ENCODE measurements around the gene C3orf33. TPM values are rescaled to one million over a fixed set of nuclear protein-coding genes. Genes with fewer than 3 reads are reported as not detected.
A peak's percentile ranks its signal among the peaks of the same experiment; 100 is the strongest.

Gene C3orf33
- total RNA-seq, 8 experiments from 2014 or later, result 3.7 to 8.8 (median 6.2) TPM

DNA sequence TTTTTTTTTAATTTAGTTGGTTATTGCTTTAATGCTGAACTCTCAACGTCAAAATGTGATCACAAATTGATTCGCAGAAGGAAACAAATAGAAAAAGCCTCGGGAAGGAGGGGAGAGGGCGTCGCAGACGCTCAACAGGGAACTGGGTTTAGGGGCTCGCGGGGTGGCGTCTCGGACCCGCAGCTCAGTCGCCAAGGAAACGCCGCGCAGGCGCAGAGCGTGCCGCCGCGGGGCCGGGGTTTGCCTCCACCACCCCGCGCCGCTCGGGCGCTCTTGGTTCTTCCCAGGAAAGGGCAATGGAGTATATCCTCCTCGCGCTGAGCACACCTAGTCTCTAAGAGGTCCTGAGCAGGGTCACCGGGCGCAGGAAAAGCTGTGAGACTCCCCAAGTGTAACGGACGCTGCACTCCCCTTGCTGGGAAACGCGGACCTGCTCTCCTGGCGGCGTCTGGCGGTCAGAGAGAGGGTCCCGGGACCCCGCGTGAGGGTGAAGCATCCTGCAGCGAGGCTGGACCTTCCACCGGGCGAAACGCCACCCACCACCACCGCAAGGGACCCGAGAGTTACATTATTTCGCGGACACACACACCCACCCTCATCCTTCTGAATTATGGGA is 62.0 kb downstream of the C3orf33 start:
- Histone ChIP-seq H3K4me1 (replicated peaks in 1 of 2) (peaks cover 33 to 59% of the 10 kb centered on the region in 2 donors), H3K27ac (peak overlapping the region; percentile 78 to 84), H3K4me3 (peak overlapping the region; percentile 66 to 100 (median 89))
- in situ Hi-C loops (cut with MboI; ENCODE audit: low pct_unique_long_range_greater_than_20kb in 2 of 9, low sequenced_read_pairs in 9 of 9, unreplicated experiment in 9 of 9), result no loop called here
- ATAC-seq (replicated peaks in 6 of 8), result peak; percentile 62 to 82 (median 72)
- 0 to 2% (median 0%) methylated on average over 1 to 20 of the region's 48 CpGs; no CpG with 5 or more reads in 3 of the 10 experiments for WGBS, 10 experiments

GRCh38 chr3:155743606-155744005 is 62.5 kb downstream of the C3orf33 start:
- in situ Hi-C loops (cut with MboI; ENCODE audit: low pct_unique_long_range_greater_than_20kb in 2 of 9, low sequenced_read_pairs in 9 of 9, unreplicated experiment in 9 of 9), result no loop called here
- Histone ChIP-seq H3K27ac (no peak overlapping the region), H3K4me1 (replicated peaks in 1 of 2) (peaks cover 32 to 54% of the 10 kb centered on the region in 2 donors), H3K4me3 (peak overlapping the region; percentile 66 to 100 (median 89))
- WGBS, 10 experiments, result 0 to 27% (median 4%) methylated on average over 3 to 8 of the region's 8 CpGs; no CpG with 5 or more reads in 1 of the 10 experiments
- ATAC-seq (replicated peaks in 6 of 8), result no peak

GRCh38 chr3:155742349-155742965 is 63.6 kb downstream of the C3orf33 start:
- no peak overlapping the region for H3K4me3 ChIP-seq
- in situ Hi-C loops (cut with MboI; ENCODE audit: low pct_unique_long_range_greater_than_20kb in 2 of 9, low sequenced_read_pairs in 9 of 9, unreplicated experiment in 9 of 9), result no loop called here
- H3K27ac ChIP-seq, result no peak overlapping the region
- no peak for ATAC-seq (replicated peaks in 6 of 8)
- WGBS, 10 experiments, result 34 to 100% (median 84%) methylated on average over 2 to 5 of the region's 5 CpGs
- peaks cover 32 to 46% of the 10 kb centered on the region in 2 donors for H3K4me1 ChIP-seq (replicated peaks in 1 of 2)

GRCh38 chr3:155741603-155742002 is 64.5 kb downstream of the C3orf33 start:
- in situ Hi-C loops (cut with MboI; ENCODE audit: low pct_unique_long_range_greater_than_20kb in 2 of 9, low sequenced_read_pairs in 9 of 9, unreplicated experiment in 9 of 9), result no loop called here
- H3K27ac ChIP-seq, result no peak overlapping the region
- H3K4me1 ChIP-seq (replicated peaks in 1 of 2), result peaks cover 34 to 38% of the 10 kb centered on the region in 2 donors
- no peak for ATAC-seq (replicated peaks in 6 of 8)
- no peak overlapping the region for H3K4me3 ChIP-seq

DNA sequence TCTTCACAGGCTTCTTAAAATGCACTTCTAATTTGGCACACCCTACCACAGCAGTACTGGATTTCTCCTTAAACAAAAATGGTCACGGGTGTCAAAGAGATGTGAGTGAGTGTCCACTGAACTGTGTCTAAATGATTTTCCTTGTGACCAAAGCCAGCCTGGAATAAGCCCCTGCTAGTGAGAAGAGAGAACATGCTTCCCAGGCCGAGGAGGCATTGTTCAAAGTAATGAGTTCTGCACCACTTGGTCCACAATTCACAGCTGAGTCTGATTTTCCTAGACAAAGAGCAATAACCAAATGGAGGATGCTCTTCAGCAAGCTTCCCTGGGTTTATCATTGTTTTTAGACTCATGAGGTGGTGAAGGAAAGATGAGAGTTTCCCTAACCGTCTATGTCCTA is 65.0 kb downstream of the C3orf33 start:
- peaks cover 33 to 37% of the 10 kb centered on the region in 2 donors for H3K4me1 ChIP-seq (replicated peaks in 1 of 2)
- H3K4me3 ChIP-seq, result no peak overlapping the region
- ATAC-seq (replicated peaks in 6 of 8), result peak in 2 of 8 experiments; percentile 23 to 26
- H3K27ac ChIP-seq, result peak overlapping the region in 1 of 2 donors; percentile 8
- in situ Hi-C loops (cut with MboI; ENCODE audit: low pct_unique_long_range_greater_than_20kb in 2 of 9, low sequenced_read_pairs in 9 of 9, unreplicated experiment in 9 of 9), result no loop called here
- WGBS, 10 experiments, result 0 to 90% (median 19%) methylated on average over 1 to 3 of the region's 3 CpGs; no CpG with 5 or more reads in 1 of the 10 experiments

DNA sequence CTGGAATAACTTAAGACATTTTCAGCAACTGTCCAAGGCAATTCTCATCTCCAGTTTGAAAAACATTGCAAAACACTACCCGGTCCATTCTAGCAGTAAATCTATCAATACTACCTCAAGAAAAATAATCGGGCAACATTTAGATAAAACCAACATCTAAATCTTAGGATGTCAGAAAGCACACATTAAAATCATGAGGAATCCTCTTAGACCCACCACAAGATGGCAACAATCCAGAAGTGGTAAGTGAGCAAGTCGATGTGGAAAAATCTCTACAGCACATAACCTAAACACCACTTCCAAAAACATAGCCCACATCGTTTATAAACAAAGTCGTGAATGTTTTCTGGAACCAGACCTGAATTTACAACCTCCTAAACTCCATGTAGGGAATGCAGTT is 66.9 kb downstream of the C3orf33 start:
- Histone ChIP-seq H3K27ac (no peak overlapping the region), H3K4me3 (no peak overlapping the region), H3K4me1 (replicated peaks in 1 of 2) (peaks cover 31 to 35% of the 10 kb centered on the region in 2 donors)
- no peak for ATAC-seq (replicated peaks in 6 of 8)
- 17 to 89% (median 58%) methylated on average over 1 to 5 of the region's 5 CpGs for WGBS, 10 experiments
- in situ Hi-C loops (cut with MboI; ENCODE audit: low pct_unique_long_range_greater_than_20kb in 2 of 9, low sequenced_read_pairs in 9 of 9, unreplicated experiment in 9 of 9), result no loop called here

GRCh38 chr3:155738580-155739076 is 67.5 kb downstream of the C3orf33 start:
- in situ Hi-C loops (cut with MboI; ENCODE audit: low pct_unique_long_range_greater_than_20kb in 2 of 9, low sequenced_read_pairs in 9 of 9, unreplicated experiment in 9 of 9), result no loop called here
- ATAC-seq (replicated peaks in 6 of 8), result no peak
- peaks cover 31 to 35% of the 10 kb centered on the region in 2 donors for H3K4me1 ChIP-seq (replicated peaks in 1 of 2)
- peak overlapping the region in 1 of 2 donors; percentile 71 for H3K27ac ChIP-seq
- no peak overlapping the region for H3K4me3 ChIP-seq
- 27 to 99% (median 82%) methylated on average over 2 to 9 of the region's 13 CpGs; no CpG with 5 or more reads in 2 of the 10 experiments for WGBS, 10 experiments

DNA sequence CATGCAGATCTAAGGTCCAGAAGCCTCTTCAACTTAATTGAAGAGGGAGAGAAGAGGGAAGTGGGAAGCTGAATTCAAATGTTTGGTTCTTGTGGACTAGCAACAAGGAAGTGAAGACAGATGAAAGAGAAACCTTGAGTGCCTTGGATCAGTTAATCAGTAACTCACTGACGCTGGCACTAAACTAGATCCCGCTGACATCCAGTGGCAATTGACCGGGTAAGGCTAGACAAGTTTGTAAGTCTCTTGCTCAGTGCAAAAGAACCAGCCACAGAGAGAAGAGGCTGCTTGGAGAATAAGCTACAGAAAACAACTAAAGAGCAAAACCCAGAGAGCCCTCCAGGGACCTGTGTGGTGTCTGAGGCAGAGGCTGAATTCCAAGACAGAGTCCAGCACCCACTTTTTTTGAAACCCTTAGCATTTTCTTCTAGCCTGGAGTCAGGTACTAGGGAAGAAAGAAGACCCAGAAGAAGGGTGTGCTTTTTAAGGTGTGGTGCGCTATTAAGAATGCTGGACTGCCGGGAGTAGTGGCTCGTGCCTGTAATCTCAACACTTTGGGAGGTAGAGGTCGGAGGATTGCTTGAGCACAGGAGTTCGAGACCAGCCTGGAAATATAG is 68.1 kb downstream of the C3orf33 start:
- peak overlapping the region in 1 of 5 donors; percentile 12 for H3K4me3 ChIP-seq
- H3K4me1 ChIP-seq (replicated peaks in 1 of 2), result peaks cover 28 to 35% of the 10 kb centered on the region in 2 donors
- peak in 5 of 8 experiments; percentile 49 to 72 (median 62) for ATAC-seq (replicated peaks in 6 of 8)
- in situ Hi-C loops (cut with MboI; ENCODE audit: low pct_unique_long_range_greater_than_20kb in 2 of 9, low sequenced_read_pairs in 9 of 9, unreplicated experiment in 9 of 9), result no loop called here
- peak overlapping the region in 1 of 2 donors; percentile 71 for H3K27ac ChIP-seq
- 17 to 98% (median 51%) methylated on average over 1 to 8 of the region's 8 CpGs; no CpG with 5 or more reads in 1 of the 10 experiments for WGBS, 10 experiments

- Histone ChIP-seq H3K4me1 (replicated peaks in 1 of 2) (peaks cover 13 to 31% of the 10 kb centered on the region in 2 donors), H3K4me3 (no peak overlapping the region), H3K27ac (no peak overlapping the region)
- ATAC-seq (replicated peaks in 6 of 8), result no peak
- 8 to 76% (median 71%) methylated on average over 2 to 4 of the region's 4 CpGs; no CpG with 5 or more reads in 2 of the 10 experiments for WGBS, 10 experiments
- in situ Hi-C loops (cut with MboI; ENCODE audit: low pct_unique_long_range_greater_than_20kb in 2 of 9, low sequenced_read_pairs in 9 of 9, unreplicated experiment in 9 of 9), result no loop called here
Measured at GRCh38 chr3:155736381-155736780, 69.7 kb downstream of the C3orf33 start.

DNA sequence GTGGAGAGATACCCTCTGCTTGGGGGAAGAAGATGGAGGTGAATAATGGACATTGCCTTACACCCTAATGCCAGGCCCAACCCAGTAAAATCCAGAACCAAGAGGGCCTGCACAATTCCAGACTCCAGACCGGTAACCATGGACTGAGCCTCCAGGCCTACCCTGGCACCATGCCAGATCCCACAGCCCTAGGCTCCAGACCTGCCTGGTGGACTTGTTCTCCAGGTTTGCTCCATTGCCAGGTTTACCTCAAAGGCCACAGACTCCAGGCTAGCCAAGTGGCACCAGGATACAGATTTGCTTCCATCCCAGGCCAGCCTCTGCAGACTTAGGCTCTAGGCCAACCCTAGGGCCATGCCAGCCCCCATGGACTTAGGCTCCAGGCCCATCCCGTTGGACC is 75.2 kb downstream of the C3orf33 start:
- Histone ChIP-seq H3K27ac (no peak overlapping the region), H3K4me1 (replicated peaks in 1 of 2) (no peaks in the 10 kb centered on the region), H3K4me3 (no peak overlapping the region)
- 38 to 100% (median 80%) methylated on average over 1 to 2 of the region's 2 CpGs; no CpG with 5 or more reads in 7 of the 10 experiments for WGBS, 10 experiments
- no peak for ATAC-seq (replicated peaks in 6 of 8)
- in situ Hi-C loops (cut with MboI; ENCODE audit: low pct_unique_long_range_greater_than_20kb in 2 of 9, low sequenced_read_pairs in 9 of 9, unreplicated experiment in 9 of 9), result no loop called here

DNA sequence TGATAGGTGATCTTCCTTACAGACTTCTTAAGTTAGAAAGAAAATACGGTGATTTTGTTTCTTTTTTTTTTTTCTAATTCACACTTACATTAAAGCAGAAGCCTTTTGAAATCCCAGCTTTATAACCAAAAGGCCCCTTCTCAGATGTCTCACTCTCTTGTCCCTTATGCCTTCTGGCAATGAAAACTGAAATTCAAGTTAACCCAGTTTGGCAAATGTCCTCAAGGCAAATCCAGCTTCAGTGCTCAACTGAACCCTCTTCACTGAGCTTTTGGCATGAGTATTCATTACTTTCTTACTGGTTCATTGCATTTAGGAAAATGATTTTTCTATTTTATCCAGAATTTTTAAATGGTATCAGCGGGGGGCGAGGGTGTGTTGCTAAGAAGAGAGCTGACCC is 78.2 kb downstream of the C3orf33 start:
- no peak for ATAC-seq (replicated peaks in 6 of 8)
- Histone ChIP-seq H3K4me3 (no peak overlapping the region), H3K27ac (no peak overlapping the region), H3K4me1 (replicated peaks in 1 of 2) (no peaks in the 10 kb centered on the region)
- in situ Hi-C loops (cut with MboI; ENCODE audit: low pct_unique_long_range_greater_than_20kb in 2 of 9, low sequenced_read_pairs in 9 of 9, unreplicated experiment in 9 of 9), result no loop called here
- WGBS, 10 experiments, result 58 to 100% (median 94%) methylated on average over 1 to 3 of the region's 3 CpGs

DNA sequence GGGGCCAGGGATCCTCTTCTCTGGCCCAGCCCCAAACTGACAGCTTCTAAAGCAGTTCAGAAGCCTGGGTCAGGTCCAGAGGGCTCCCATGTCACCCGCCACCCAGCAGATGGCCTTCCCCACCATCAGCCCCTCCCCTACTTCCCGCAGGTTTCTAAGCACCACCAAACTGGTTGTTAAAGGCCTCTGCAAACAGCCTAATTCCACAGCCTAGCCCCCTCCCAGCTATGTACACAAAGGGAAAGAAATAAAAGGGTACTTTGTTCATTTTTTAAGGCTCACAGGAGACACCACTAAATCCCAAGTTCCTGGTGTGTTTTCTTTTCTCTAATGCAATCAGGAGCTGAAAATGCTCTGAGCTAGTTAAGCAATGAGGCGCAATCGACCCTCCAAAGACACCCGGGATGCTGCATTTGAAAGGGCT is 91.8 kb downstream of the C3orf33 start:
- peak overlapping the region; percentile 31 to 34 for H3K27ac ChIP-seq

More for the DNA sequence above, 91.8 kb downstream of the C3orf33 start:
- H3K4me1 ChIP-seq (replicated peaks in 1 of 2), result peaks cover 7 to 12% of the 10 kb centered on the region in 2 donors
- no peak overlapping the region for H3K4me3 ChIP-seq
- peak in 5 of 8 experiments; percentile 55 to 97 (median 66) for ATAC-seq (replicated peaks in 6 of 8)
- in situ Hi-C loops (cut with MboI; ENCODE audit: low pct_unique_long_range_greater_than_20kb in 2 of 9, low sequenced_read_pairs in 9 of 9, unreplicated experiment in 9 of 9), result loop anchor here in 3 of 9 experiments (25.0 kb wide), 1 partner anchor 327 kb away; no protein-coding TSS in a partner anchor
- 13 to 83% (median 64%) methylated on average over 1 to 3 of the region's 5 CpGs; no CpG with 5 or more reads in 4 of the 10 experiments for WGBS, 10 experiments

Measured in motor neuron (in vitro differentiated cells).